ENCODE measurements around the gene FBXL7.

Gene FBXL7

DNA sequence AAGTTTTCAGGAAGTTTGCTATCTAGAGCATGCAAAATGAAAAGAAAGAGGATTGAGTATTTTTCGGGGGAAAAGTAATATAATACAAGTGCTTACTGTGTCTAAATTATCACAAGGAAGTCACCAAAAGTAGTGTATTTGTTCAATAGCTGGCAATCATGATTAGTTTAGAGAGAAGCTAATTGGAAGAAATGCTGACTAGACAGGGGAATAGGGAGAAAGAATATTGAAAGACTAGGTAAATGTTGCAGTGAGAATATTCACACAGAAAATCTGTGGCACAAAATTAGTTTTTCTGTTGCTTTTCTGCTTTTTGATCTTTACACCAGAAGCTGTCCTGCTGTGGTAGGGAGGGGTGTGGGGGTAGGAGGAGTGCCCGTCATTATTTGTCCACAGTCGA, 440.9 kb downstream of the FBXL7 start:
- Histone ChIP-seq H3K9me3 (ENCODE audit: severe bottlenecking) (peaks cover 11% of the 10 kb centered on the region), H3K27ac (no peak overlapping the region), H3K4me3 (ENCODE audit: low read depth, low read length) (no peak overlapping the region), H3K36me3 (no peaks in the 10 kb centered on the region), H3K27me3 (ENCODE audit: insufficient read depth, low read depth, severe bottlenecking) (no peaks in the 10 kb centered on the region)
- no peak for DNase-seq
- no peak for TF ChIP-seq CTCF (IDR thresholded peaks at IDR 0.05; ENCODE audit: low read depth, low read length)

- DNase-seq, result no peak
- no peak overlapping the region for H3K27ac ChIP-seq
- no peak for TF ChIP-seq CTCF (IDR thresholded peaks at IDR 0.05; ENCODE audit: low read depth, low read length)
- H3K36me3 ChIP-seq, result no peaks in the 10 kb centered on the region
- H3K27me3 ChIP-seq (ENCODE audit: insufficient read depth, low read depth, severe bottlenecking), result no peaks in the 10 kb centered on the region
- no peak overlapping the region for H3K4me3 ChIP-seq (ENCODE audit: low read depth, low read length)
- peaks cover 3% of the 10 kb centered on the region for H3K9me3 ChIP-seq (ENCODE audit: severe bottlenecking)
Observed at GRCh38 chr5:15943487-15943886, 443.5 kb downstream of the FBXL7 start.

DNA sequence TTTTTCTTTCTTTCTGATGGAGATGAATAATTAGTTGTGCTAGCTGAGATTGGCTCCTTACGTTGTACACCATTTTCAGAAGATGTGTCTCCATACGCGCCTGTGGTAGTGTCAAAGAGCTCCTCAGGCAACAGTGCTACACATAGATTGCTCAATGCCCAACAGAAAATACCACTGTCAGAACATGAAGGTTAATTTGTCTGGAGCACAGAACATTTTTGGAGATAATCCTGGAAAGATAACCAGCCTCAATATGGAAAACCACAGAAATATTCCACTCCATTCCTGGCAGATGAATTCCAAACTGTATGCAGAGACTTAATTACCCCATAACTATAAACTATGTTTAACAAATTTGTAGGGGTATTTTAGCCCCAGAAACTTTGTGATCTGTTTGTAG, 446.0 kb downstream of the FBXL7 start:
- Histone ChIP-seq H3K4me3 (ENCODE audit: low read depth, low read length) (no peak overlapping the region), H3K36me3 (no peaks in the 10 kb centered on the region), H3K27me3 (ENCODE audit: insufficient read depth, low read depth, severe bottlenecking) (no peaks in the 10 kb centered on the region), H3K9me3 (ENCODE audit: severe bottlenecking) (peaks cover 3% of the 10 kb centered on the region), H3K27ac (no peak overlapping the region)
- no peak for TF ChIP-seq CTCF (IDR thresholded peaks at IDR 0.05; ENCODE audit: low read depth, low read length)
- DNase-seq, result no peak

- DNase-seq, result no peak
- no peak overlapping the region for H3K27ac ChIP-seq
Observed at GRCh38 chr5:15948190-15948589, 448.2 kb downstream of the FBXL7 start.

DNA sequence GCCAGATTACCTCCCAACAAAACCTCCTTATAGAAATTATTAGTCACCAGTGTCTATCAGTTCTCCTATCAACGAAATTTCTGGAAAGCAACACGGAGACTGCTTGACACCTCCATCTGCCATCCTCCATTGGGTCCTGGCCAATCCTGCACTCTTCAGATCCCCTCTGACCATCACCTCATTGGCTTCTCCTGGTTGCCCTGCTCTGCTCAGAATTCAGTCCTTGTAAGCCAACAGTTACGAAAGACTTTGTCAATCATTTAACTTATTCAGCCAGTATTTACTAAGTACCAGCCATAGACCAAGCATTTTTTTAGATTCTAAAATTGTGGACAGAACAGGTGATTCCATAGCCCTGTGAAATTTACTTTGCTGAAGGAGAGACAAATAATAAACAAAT, 451.1 kb downstream of the FBXL7 start:
- DNase-seq, result no peak
- H3K4me3 ChIP-seq (ENCODE audit: low read depth, low read length), result no peak overlapping the region

More at GRCh38 chr5:15948190-15948589, 448.2 kb downstream of the FBXL7 start:
- TF ChIP-seq CTCF (IDR thresholded peaks at IDR 0.05; ENCODE audit: low read depth, low read length), result no peak
- Histone ChIP-seq H3K27me3 (ENCODE audit: insufficient read depth, low read depth, severe bottlenecking) (no peaks in the 10 kb centered on the region), H3K9me3 (ENCODE audit: severe bottlenecking) (no peaks in the 10 kb centered on the region), H3K4me3 (ENCODE audit: low read depth, low read length) (no peak overlapping the region), H3K36me3 (no peaks in the 10 kb centered on the region)

More for the DNA sequence above, 451.1 kb downstream of the FBXL7 start:
- Histone ChIP-seq H3K27ac (no peak overlapping the region), H3K36me3 (no peaks in the 10 kb centered on the region), H3K27me3 (ENCODE audit: insufficient read depth, low read depth, severe bottlenecking) (no peaks in the 10 kb centered on the region), H3K9me3 (ENCODE audit: severe bottlenecking) (no peaks in the 10 kb centered on the region)
- TF ChIP-seq CTCF (IDR thresholded peaks at IDR 0.05; ENCODE audit: low read depth, low read length), result no peak

All from WERI-Rb-1 (cell line).